PFSK-1 (cell line): ENCODE measurements around the gene FICD. TPM values are rescaled to one million over a fixed set of nuclear protein-coding genes. Genes with fewer than 3 reads are reported as not detected.

Experiments used
- FOXP2 ChIP-seq: optimal IDR thresholded peaks from 2 replicates; pipeline ENCODE3; 2011; ENCODE audit warnings: borderline replicate concordance, control low read depth, inconsistent platforms; ENCODE audit not compliant: insufficient read depth; ENCODE audit errors: extremely low read length, extremely low read depth
- POLR2AphosphoS5 ChIP-seq: IDR thresholded peaks from 2 replicates; pipeline ENCODE4 v1.6.1; 2012; ENCODE audit warnings: low read depth, mild to moderate bottlenecking, control low read depth, low read length, moderate library complexity
- REST ChIP-seq, 2 experiments: IDR thresholded peaks; 2 replicates each; pipeline versions ENCODE4 v1.6.1 to v1.8.0; 2011 to 2012; ENCODE audit warnings: low read depth in 2 of 2, low read length in 2 of 2, control low read depth in 1 of 2, inconsistent platforms in 1 of 2, mild to moderate bottlenecking in 1 of 2, moderate library complexity in 1 of 2; ENCODE audit not compliant: insufficient read depth in 1 of 2
- SIN3A ChIP-seq: IDR thresholded peaks from 2 replicates; pipeline ENCODE4 v1.6.1; 2012; ENCODE audit warnings: mild to moderate bottlenecking, low read length, moderate library complexity, borderline replicate concordance; ENCODE audit not compliant: insufficient read depth
- TAF1 ChIP-seq: IDR thresholded peaks from 2 replicates; pipeline ENCODE4 v1.6.1; 2012; ENCODE audit warnings: low read length, control low read depth, borderline replicate concordance; ENCODE audit not compliant: insufficient read depth
- polyA plus RNA-seq: library from polyadenylated mRNA; unstranded; fragments of >200 nt; gene quantifications from one replicate; pipeline ENCODE4 v1.2.1, GENCODE V29; 2012; ENCODE audit warnings: low read depth, missing spikeins; ENCODE audit not compliant: insufficient read length

Gene FICD
- 8.5 TPM for polyA plus RNA-seq

DNA sequence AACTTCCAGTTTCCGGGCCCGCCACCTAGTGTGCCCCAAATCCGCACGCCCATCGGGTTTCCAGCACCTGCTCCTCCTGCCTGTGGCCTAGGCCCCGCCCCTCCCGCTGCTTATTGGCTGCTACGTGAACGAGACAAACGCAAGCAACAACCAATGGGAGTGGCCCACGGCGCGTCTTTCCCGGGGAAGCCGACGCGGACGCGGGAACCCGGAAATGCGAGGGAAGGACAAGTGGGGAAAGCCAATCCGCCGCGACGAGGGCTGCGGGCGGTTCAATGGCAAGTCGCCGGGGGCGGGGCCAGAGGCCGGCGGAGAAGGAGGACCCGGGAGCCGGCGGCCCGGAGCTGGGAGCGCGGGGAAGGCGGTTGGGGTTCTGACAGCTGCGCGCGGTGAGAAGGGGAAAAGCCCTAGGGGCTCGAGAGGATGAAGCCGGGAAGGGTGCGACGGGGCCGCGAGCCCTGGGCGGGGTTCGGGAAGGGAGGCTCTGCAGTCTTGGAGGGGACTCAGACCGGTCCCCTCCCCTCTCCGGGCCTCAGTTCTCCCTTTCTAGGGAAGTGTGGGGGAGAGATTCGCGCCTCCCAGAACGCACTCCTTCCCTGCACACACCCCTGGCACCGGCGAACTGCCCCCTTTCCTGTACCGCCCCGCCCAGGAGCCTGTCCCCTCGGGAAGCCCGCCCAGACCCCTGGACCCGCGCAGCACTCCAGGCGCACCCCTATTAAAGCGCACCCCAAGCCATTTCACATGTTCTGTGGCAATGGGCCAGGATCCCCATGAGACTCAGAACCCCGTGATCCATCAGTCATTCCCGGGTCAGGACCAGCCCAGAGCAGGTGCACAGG is at the start of gene FICD:
TSS of gene FICD (plus strand) at position 305 of the 842 bp plus-strand sequence. CDS start 1,696 bp downstream, outside the sequence.
- TF ChIP-seq TAF1 (peak; percentile 56; the same call in 1 of the 2 replicates), REST (IDR thresholded peaks at IDR 0.05; ENCODE audit: insufficient read depth in 1 of 2, low read depth in 2 of 2, low read length in 2 of 2) (no peak), FOXP2 (peak; percentile 96), POLR2AphosphoS5 (peak; percentile 77), SIN3A (0 out of 2 replicates have a peak, but pooled peaks have one; percentile 56)

- TF ChIP-seq TAF1, result no peak
These were observed 49.7 kb upstream of the FICD start for GRCh38 chr12:108465417-108465816.

- TF ChIP-seq FOXP2, result no peak
- TF ChIP-seq SIN3A, result no peak
- no peak for TF ChIP-seq TAF1
- TF ChIP-seq REST (IDR thresholded peaks at IDR 0.05; ENCODE audit: insufficient read depth in 1 of 2, low read depth in 2 of 2, low read length in 2 of 2), result peak; percentile 87 to 97
These were observed 46.7 kb upstream of the FICD start for GRCh38 chr12:108468196-108468968.

GRCh38 chr12:108473400-108474055 is 41.5 kb upstream of the FICD start:
- TF ChIP-seq FOXP2 (no peak), POLR2AphosphoS5 (no peak), REST (IDR thresholded peaks at IDR 0.05; ENCODE audit: insufficient read depth in 1 of 2, low read depth in 2 of 2, low read length in 2 of 2) (no peak), SIN3A (no peak), TAF1 (no peak)

GRCh38 chr12:108475396-108475795 is 39.7 kb upstream of the FICD start:
- TF ChIP-seq TAF1 (no peak), POLR2AphosphoS5 (no peak), SIN3A (no peak), REST (IDR thresholded peaks at IDR 0.05; ENCODE audit: insufficient read depth in 1 of 2, low read depth in 2 of 2, low read length in 2 of 2) (no peak), FOXP2 (no peak)
